GM10266 (cell line): Measurements from ENCODE around the gene PSMB3.

Experiments
- DNase-seq: peaks from one replicate; pipeline ENCODE4 v3.0.0; 2012; ENCODE audit errors: extremely low spot score
- CTCF ChIP-seq: IDR thresholded peaks from 2 replicates; pipeline ENCODE4 v1.5.1; 2012; ENCODE audit warnings: mild to moderate bottlenecking, low read depth; ENCODE audit not compliant: control insufficient read depth, insufficient read depth; ENCODE audit errors: missing control alignments

The PSMB3 gene

GRCh38 chr17:38717139-38717745 is 35.3 kb upstream of the PSMB3 start:
- TF ChIP-seq CTCF, result no peak
- DNase-seq, result no peak

- no peak for DNase-seq
- TF ChIP-seq CTCF, result no peak
These were observed 33.1 kb upstream of the PSMB3 start for GRCh38 chr17:38719289-38719942.

GRCh38 chr17:38719943-38720641 is 32.4 kb upstream of the PSMB3 start:
- no peak for TF ChIP-seq CTCF
- no peak for DNase-seq

- TF ChIP-seq CTCF, result no peak
- no peak for DNase-seq
These were observed 31.6 kb upstream of the PSMB3 start for GRCh38 chr17:38720941-38721340.

- TF ChIP-seq CTCF, result no peak
- no peak for DNase-seq
These were observed 30.7 kb upstream of the PSMB3 start for GRCh38 chr17:38721802-38722201.

GRCh38 chr17:38724337-38724988 is 28.1 kb upstream of the PSMB3 start:
- DNase-seq, result no peak
- TF ChIP-seq CTCF, result no peak
